ENCODE data around the gene NLGN1.
"Not testable (repeated sequence)": the region's sequence is repeated elsewhere in the genome, so short reads cannot be mapped to it uniquely, and the experiment has no call there.

Gene NLGN1

DNA sequence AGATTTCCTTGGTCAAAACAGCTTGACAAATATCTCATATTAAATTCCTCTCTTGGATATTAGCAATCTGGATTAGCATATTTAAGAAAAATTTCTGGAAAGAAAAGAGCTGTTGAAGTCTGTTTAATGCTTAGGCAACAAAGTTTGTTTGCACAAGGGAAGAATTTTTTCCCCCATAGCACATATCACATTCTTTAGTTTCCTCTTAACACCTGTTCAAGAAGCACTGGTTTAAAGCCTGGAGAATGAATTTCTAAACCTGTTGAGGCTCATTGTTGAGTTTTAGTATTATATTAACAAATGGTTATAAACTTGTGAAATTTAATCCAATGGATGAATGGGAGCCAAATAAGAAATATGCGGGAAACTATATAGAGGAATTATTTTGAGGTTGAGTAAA lies 41.5 kb downstream of the NLGN1 start:
- no peak for DNase-seq

DNA sequence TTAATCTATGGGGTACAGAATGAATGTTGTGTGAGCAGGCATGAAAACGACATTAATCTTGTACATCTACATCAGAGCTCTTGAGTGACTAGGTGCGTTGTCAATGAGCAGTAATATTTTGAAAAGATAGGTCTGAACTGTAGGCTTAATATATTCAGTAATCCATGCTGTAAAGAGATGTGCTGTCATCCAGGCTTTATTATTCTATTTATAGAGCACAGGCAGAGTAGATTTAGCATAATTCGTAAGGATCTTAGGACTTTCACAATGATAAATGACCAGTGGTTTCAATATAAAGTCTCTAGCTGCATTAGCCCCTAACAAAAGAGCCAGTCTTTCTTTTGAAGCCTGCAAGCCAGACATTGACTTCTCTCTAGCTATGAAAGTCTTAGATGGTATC lies 43.0 kb downstream of the NLGN1 start:
- DNase-seq = no peak

DNA sequence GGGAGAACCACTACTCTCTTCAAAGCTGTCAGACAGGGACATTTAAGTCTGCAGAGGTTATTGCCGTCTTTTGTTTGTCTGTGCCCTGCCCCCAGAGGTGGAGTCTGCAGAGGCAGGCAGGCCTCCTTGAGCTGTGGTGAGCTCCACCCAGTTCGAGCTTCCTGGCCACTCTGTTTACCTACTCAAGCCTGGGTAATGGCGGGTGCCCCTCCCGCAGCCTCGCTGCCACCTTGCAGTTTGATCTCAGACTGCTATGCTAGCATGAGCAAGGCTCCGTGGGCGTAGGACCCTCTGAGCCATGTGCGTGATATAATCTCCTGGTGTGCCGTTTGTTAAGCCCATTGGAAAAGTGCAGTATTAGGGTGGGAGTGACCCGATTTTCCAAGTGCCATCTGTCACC lies 54.0 kb downstream of the NLGN1 start:
- not testable (repeated sequence) for DNase-seq

- DNase-seq = no peak
Measured at GRCh38 chr3:173463250-173463649, 65.7 kb downstream of the NLGN1 start.

DNA sequence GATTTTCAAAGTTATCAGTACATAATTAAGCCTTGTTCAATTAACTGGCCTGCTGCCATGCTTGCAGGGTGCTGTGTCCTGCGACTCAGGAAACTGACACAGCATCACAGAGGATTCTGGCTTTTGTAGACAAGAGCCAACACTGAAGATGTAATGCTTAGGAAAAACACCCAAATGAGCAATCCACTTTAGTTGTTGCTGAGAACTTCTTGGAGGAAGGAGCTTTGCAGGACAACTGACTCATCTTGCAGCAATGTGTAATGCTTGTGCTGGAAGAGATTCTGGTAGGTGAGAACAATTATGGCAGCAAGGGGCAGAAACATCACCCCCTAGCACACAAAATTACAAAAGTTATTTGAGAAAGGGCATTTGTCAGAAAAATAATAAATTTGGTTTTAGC lies 67.6 kb downstream of the NLGN1 start:
- no peak for DNase-seq

DNA sequence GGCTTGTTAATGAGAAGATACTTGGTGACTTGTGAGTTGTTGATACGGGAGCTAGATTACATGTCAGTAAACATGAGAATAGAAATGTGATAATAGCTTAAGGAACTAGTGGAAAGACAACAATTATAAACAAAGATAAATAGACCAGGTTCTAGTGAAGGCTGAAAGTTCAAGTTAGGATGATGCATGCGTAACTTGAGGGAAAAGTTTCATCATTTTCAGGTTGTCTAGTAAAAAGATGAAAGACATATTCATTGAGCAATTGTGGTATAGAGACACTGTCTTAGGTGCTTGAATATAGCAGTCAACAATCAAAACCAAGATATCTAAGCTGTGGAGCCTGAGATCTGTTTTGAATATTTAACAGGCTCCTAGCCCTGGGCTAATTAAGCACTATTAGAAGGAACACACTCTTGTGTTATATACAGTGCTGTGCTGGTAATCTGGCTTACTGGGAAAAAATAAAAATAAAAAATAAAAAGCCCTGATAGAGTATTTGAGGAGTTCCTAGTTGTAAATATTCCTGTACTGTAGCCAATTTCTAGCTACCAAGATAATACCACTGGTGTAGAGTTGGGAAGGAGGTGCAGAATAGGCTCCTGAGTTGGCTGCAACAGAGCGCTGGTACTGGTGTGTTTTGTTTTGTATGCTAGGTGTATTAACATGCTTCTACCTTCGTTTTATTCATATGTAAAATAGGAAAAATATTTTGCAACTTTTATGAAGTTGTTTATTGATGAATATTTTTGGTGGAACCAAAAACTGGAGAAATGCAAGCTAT lies 68.5 kb downstream of the NLGN1 start:
- DNase-seq = no peak

- DNase-seq = no peak
Measured at GRCh38 chr3:173467501-173467900, 70.0 kb downstream of the NLGN1 start.

- no peak for DNase-seq
Measured at GRCh38 chr3:173473237-173473636, 75.7 kb downstream of the NLGN1 start.

DNA sequence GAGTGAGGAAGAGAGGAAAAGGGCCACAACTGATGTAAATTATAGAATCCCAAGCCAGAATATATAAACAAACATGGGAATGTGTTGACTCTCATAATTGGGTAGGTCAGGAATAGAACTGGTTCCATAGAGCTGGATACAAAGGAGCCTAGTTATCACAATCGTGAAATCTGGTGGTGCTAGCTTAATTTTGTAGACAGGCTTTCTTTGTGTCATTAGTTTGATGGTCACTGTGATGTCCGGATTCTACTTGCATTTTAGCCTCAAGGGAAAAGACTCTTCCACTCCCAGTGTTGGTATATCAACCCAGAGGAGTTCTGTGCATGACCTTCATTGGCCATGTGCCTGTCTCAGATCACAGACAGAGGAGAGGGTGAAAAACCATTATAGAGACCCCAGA lies 81.8 kb downstream of the NLGN1 start:
- DNase-seq = no peak

- no peak for DNase-seq
Measured at GRCh38 chr3:173501931-173502489, 104.5 kb downstream of the NLGN1 start.

DNA sequence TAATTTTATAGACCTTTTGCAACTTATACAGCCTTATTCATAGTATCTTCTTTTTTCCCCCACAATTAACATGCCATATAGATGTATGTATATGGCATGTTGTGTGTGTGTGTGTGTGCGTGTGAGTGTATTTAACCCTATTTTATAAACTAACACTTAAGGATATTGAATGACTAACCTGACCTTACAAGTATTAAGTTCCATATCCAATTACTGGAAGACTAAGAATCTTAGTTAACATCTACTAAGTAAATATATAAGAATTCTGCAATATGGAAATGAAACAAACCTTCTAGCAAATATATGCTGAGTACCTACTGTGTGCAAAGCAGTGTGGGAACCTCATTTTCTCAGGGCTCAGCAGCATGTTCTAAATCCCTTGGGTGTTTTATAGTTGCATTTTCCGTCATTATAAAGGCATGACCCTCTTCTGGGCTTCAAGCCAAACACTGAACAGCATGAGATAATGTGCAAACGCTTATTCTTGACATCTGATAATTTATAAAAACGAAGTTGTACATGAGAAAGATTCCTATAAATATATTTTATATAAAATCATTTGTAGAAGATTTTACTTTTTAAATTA lies 105.5 kb downstream of the NLGN1 start:
- no peak for DNase-seq

DNA sequence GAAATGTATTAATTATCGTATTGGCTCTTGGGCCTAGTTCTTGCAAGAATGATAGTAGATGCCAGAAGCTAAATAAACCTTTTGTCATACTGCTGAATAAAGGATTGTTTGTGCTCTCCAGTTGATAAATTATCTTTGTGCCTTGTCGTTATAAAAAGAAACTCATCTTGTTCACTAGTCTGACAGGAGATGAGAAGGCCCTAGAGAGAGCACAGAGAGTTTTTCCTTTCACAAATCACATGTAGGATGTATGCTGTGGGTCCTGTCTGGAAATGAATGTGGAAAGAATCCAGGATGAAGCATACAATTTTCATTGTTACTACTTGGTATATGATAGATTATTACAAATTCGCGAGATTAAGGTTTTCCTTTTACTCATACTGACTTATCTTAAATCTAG lies 113.0 kb downstream of the NLGN1 start:
- DNase-seq = no peak

DNA sequence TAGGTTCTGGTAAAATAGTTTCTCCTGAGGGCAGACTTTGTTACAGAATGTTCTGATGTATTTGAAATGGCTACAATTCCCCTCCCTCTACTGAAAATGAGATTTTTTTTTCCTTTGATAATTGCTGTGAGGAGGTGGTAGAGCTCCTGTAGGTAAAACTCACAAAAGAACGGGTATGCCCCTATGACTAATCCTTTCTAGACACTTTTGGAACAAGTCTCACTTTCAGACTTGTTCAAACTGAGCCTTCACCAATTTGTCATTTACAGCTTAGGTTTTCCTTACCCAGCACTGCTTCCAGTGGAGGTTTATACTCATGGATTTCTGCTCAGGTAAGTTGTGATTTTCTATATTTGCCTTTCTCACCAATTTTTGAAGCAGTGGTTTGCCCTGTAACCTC lies 115.6 kb downstream of the NLGN1 start:
- no peak for DNase-seq

- DNase-seq = no peak
Measured at GRCh38 chr3:173529062-173529711, 131.6 kb downstream of the NLGN1 start.

DNA sequence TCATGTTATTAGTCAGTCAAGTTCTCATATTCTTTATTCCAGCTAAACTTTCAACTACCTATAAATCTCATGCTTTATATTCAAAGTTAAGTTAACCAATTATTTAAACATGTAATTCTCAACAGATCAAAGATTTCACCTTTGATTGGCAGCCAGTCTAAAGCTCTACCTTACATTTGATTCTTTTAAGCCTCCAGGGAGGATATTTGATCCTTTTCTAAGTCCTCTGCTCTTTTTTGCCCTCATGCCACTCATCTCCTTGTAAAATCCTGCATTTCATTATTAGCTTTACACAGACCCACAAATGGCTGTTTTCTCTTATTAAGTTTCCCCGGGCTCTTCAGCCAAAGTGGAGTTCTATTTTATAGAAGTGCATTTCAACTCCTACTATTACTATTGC lies 134.1 kb downstream of the NLGN1 start:
- no peak for DNase-seq

- no peak for DNase-seq
Measured at GRCh38 chr3:173538410-173538809, 140.9 kb downstream of the NLGN1 start.

GRCh38 chr3:173545590-173545989 lies 148.0 kb downstream of the NLGN1 start:
- DNase-seq = not testable (repeated sequence)

DNA sequence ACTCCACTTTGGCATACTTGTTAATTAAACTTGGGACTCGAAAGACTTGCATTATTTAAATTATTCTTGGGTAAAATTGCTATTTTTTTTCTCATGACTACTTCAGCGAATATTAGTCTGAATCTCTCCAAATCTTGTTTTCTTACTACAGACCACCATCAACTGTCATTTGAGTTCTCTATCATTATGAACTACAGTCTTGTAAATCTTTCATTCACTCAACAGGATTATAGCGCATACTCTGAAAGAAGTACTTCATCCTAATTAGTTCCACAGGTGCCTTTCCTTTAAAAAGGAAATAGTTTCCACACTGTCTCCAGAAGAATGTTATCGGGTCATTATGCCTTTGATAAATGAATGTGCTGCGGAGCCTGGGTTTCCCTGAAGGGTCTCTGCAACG lies 149.5 kb downstream of the NLGN1 start:
- no peak for DNase-seq

GRCh38 chr3:173548261-173548660 lies 150.7 kb downstream of the NLGN1 start:
- DNase-seq = no peak

GRCh38 chr3:173552526-173552925 lies 155.0 kb downstream of the NLGN1 start:
- DNase-seq = no peak

GRCh38 chr3:173553635-173554280 lies 156.2 kb downstream of the NLGN1 start:
- no peak for DNase-seq

- no peak for DNase-seq
Measured at GRCh38 chr3:173556546-173556945, 159.0 kb downstream of the NLGN1 start.

DNA sequence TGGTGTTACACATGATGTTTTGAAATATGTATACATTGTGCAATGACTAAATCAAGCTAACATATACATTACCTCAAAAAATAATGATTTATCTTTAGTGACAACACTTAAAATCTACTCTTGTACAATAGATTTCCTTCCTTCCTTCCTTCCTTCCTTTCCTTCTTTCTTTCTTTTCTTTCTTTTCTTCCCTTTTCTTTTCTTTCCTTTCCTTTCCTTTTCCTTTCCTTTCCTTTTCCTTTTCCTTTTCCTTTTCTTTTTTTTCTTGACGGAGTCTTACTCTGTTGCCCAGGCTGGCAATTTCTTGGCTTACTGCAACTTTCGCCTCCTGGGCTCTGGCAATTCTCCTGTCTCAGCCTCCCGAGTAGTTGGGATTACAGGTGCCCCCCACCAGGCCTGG lies 170.5 kb downstream of the NLGN1 start:
- no peak for DNase-seq

- DNase-seq = no peak
Measured at GRCh38 chr3:173568623-173569022, 171.1 kb downstream of the NLGN1 start.

Measured in stimulated activated naive CD4-positive, alpha-beta T cell treated with Interleukin-2 at 50 U/mL for 16 hours (primary cell).